A549 (cell line): ENCODE results near the gene ANKRD33.

Experiments
- EP300 ChIP-seq, 2 experiments: fragments of >200 bp; sonication (Bioruptor Twin); formaldehyde crosslinking; IDR thresholded peaks; 2 replicates in 1 of 2; 3 replicates in 1 of 2; pipeline ENCODE4 v1.6.1; 2016 to 2017
- RNF2 ChIP-seq: fragments of 200-600 bp; sonication (generic); IDR thresholded peaks from 2 replicates; pipeline ENCODE4 v1.6.1; 2016; ENCODE audit warnings: low read depth, mild to moderate bottlenecking, antibody characterized with exemption, moderate library complexity, borderline replicate concordance
- TF ChIP-seq, protein P1 (sequence below): fragments of >200 bp; sonication (Bioruptor Twin); formaldehyde crosslinking; IDR thresholded peaks from 3 replicates; pipeline ENCODE4 v1.5.1; 2016
- TF ChIP-seq, protein P2 (sequence below): fragments of 450-650 bp; IDR thresholded peaks from 2 replicates; pipeline ENCODE4 v1.6.1; 2014; ENCODE audit warnings: antibody characterized with exemption

DNA sequence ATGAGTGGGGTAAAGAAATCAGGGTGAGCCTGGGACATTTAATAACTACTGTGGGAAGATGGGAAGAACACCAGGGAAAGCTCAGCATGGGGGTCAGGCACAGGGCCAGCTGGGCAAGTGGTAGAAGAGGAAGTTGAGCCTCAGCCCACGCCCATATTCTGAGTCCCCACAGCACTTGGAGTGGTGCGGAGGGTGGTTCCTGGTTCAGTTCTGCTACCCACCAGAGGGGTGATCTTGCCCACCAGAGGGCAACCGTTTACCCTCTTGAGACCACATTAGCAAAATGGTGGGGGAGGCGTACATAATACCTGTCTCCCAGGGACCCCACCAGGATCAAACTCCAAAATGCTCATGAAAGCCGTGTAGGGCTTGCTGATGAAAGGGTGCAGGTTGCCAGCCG is 16.8 kb upstream of the ANKRD33 start:
- no peak for TF ChIP-seq RNF2
- TF ChIP-seq, protein P1, sequence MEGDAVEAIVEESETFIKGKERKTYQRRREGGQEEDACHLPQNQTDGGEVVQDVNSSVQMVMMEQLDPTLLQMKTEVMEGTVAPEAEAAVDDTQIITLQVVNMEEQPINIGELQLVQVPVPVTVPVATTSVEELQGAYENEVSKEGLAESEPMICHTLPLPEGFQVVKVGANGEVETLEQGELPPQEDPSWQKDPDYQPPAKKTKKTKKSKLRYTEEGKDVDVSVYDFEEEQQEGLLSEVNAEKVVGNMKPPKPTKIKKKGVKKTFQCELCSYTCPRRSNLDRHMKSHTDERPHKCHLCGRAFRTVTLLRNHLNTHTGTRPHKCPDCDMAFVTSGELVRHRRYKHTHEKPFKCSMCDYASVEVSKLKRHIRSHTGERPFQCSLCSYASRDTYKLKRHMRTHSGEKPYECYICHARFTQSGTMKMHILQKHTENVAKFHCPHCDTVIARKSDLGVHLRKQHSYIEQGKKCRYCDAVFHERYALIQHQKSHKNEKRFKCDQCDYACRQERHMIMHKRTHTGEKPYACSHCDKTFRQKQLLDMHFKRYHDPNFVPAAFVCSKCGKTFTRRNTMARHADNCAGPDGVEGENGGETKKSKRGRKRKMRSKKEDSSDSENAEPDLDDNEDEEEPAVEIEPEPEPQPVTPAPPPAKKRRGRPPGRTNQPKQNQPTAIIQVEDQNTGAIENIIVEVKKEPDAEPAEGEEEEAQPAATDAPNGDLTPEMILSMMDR = no peak
- TF ChIP-seq EP300 (IDR thresholded peaks at IDR 0.05) = no peak
- TF ChIP-seq, protein P2, sequence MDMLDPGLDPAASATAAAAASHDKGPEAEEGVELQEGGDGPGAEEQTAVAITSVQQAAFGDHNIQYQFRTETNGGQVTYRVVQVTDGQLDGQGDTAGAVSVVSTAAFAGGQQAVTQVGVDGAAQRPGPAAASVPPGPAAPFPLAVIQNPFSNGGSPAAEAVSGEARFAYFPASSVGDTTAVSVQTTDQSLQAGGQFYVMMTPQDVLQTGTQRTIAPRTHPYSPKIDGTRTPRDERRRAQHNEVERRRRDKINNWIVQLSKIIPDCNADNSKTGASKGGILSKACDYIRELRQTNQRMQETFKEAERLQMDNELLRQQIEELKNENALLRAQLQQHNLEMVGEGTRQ = no peak
